Hindlimb muscle (tissue), 1 donor: Measurements from ENCODE around the gene UPK3B. TPM values are rescaled to one million over a fixed set of nuclear protein-coding genes. Genes with fewer than 3 reads are reported as not detected.
"Not testable (repeated sequence)": the region's sequence is repeated elsewhere in the genome, so short reads cannot be mapped to it uniquely, and the experiment has no call there.

Experiments used
- DNase-seq: peaks from one replicate; pipeline ENCODE4 v3.0.0-alpha.2; 2013
- polyA plus RNA-seq: library from polyadenylated mRNA; unstranded; fragments of 120-200 nt; gene quantifications from one replicate; pipeline ENCODE4 v1.2.1, GENCODE V29; 2013; ENCODE audit not compliant: insufficient read length

Gene UPK3B
- polyA plus RNA-seq, 1 donor, result 0.26 TPM

GRCh38 chr7:76513817-76514799 is 3.8 kb downstream of the UPK3B start:
- DNase-seq, result no peak

GRCh38 chr7:76514926-76515771 is 4.8 kb downstream of the UPK3B start:
- DNase-seq, result no peak

GRCh38 chr7:76515999-76516443 is 5.7 kb downstream of the UPK3B start:
- peak; percentile 64 for DNase-seq

GRCh38 chr7:76516932-76517331 is 6.6 kb downstream of the UPK3B start:
- DNase-seq, result not testable (repeated sequence)

GRCh38 chr7:76526183-76526582 is 15.8 kb downstream of the UPK3B start:
- DNase-seq, result not testable (repeated sequence)

- DNase-seq, result not testable (repeated sequence)
Measured at GRCh38 chr7:76531643-76532042, 21.3 kb downstream of the UPK3B start.

- DNase-seq, result not testable (repeated sequence)
Measured at GRCh38 chr7:76543197-76543596, 32.8 kb downstream of the UPK3B start, which contains the start of gene SPDYE16. Gene SPDYE16, minus strand, starts transcription at chr7:76543297. Its CDS starts 1,838 bp downstream, at chr7:76541459.

GRCh38 chr7:76549025-76549854 is 38.9 kb downstream of the UPK3B start:
- peak; percentile 88 for DNase-seq

- peak; percentile 1 for DNase-seq
Measured at GRCh38 chr7:76549855-76550248, 39.5 kb downstream of the UPK3B start.

- DNase-seq, result not testable (repeated sequence)
Measured at GRCh38 chr7:76551992-76552391, 41.6 kb downstream of the UPK3B start.

- not testable (repeated sequence) for DNase-seq
Measured at GRCh38 chr7:76559685-76560084, 49.3 kb downstream of the UPK3B start.

- DNase-seq, result not testable (repeated sequence)
Measured at GRCh38 chr7:76560157-76560556, 49.8 kb downstream of the UPK3B start.

- not testable (repeated sequence) for DNase-seq
Measured at GRCh38 chr7:76561342-76561741, 51.0 kb downstream of the UPK3B start.

GRCh38 chr7:76565001-76565400 is 54.6 kb downstream of the UPK3B start:
- DNase-seq, result not testable (repeated sequence)

Other genes with a start within 250 kb of the UPK3B start
- 1,886 TPM for gene HSPB1, start 207.9 kb upstream of the UPK3B start, polyA plus RNA-seq
- 199 TPM for gene YWHAG, start 151.6 kb upstream of the UPK3B start, polyA plus RNA-seq
- gene SSC4D, start 100.9 kb upstream of the UPK3B start, polyA plus RNA-seq, result 0.85 TPM
- 1.2 TPM for gene ZP3, start 85.6 kb upstream of the UPK3B start, polyA plus RNA-seq
- gene DTX2, start 48.8 kb upstream of the UPK3B start, polyA plus RNA-seq, result 8.0 TPM
- 4.5 TPM for gene SPDYE16, start 32.7 kb downstream of the UPK3B start, polyA plus RNA-seq
- 13.2 TPM for gene POMZP3, start 116.7 kb downstream of the UPK3B start, polyA plus RNA-seq